ENCODE results near the gene SIK2.
A peak's percentile ranks its signal among the peaks of the same experiment; 100 is the strongest.

SIK2 gene

GRCh38 chr11:111601979-111602864 is at the start of gene SIK2:
Gene SIK2 (plus strand): TSS chr11:111602449. CDS start chr11:111602564, 115 bp downstream.
- DNase-seq (ENCODE audit: low spot score): peak; percentile 97
- peak; percentile 92 for TF ChIP-seq CTCF (IDR thresholded peaks at IDR 0.05; ENCODE audit: borderline replicate concordance, control extremely low read depth, extremely low read depth, insufficient read depth, missing control alignments)
- in situ Hi-C loops (cut with MboI; ENCODE audit: low sequenced_read_pairs, unreplicated experiment): loop anchor here (10.0 kb wide), 1 partner anchor 163 kb away; the partner anchor contains the start of gene PPP2R1B

- in situ Hi-C loops (cut with MboI; ENCODE audit: low sequenced_read_pairs, unreplicated experiment): no loop called here
Observed at GRCh38 chr11:111554532-111554931, 47.7 kb upstream of the SIK2 start.

GRCh38 chr11:111555255-111555654 is 47.0 kb upstream of the SIK2 start:
- TF ChIP-seq CTCF (IDR thresholded peaks at IDR 0.05; ENCODE audit: borderline replicate concordance, control extremely low read depth, extremely low read depth, insufficient read depth, missing control alignments): no peak
- in situ Hi-C loops (cut with MboI; ENCODE audit: low sequenced_read_pairs, unreplicated experiment): no loop called here
- no peak for DNase-seq (ENCODE audit: low spot score)

More at GRCh38 chr11:111554532-111554931, 47.7 kb upstream of the SIK2 start:
- no peak for DNase-seq (ENCODE audit: low spot score)
- no peak for TF ChIP-seq CTCF (IDR thresholded peaks at IDR 0.05; ENCODE audit: borderline replicate concordance, control extremely low read depth, extremely low read depth, insufficient read depth, missing control alignments)

GRCh38 chr11:111557425-111558111 is 44.7 kb upstream of the SIK2 start:
- in situ Hi-C loops (cut with MboI; ENCODE audit: low sequenced_read_pairs, unreplicated experiment): no loop called here
- TF ChIP-seq CTCF (IDR thresholded peaks at IDR 0.05; ENCODE audit: borderline replicate concordance, control extremely low read depth, extremely low read depth, insufficient read depth, missing control alignments): no peak
- DNase-seq (ENCODE audit: low spot score): no peak

- in situ Hi-C loops (cut with MboI; ENCODE audit: low sequenced_read_pairs, unreplicated experiment): no loop called here
- no peak for DNase-seq (ENCODE audit: low spot score)
- TF ChIP-seq CTCF (IDR thresholded peaks at IDR 0.05; ENCODE audit: borderline replicate concordance, control extremely low read depth, extremely low read depth, insufficient read depth, missing control alignments): no peak
Observed at GRCh38 chr11:111559800-111560464, 42.3 kb upstream of the SIK2 start.

GRCh38 chr11:111560800-111561199 is 41.4 kb upstream of the SIK2 start:
- no peak for TF ChIP-seq CTCF (IDR thresholded peaks at IDR 0.05; ENCODE audit: borderline replicate concordance, control extremely low read depth, extremely low read depth, insufficient read depth, missing control alignments)

More at GRCh38 chr11:111560800-111561199, 41.4 kb upstream of the SIK2 start:
- in situ Hi-C loops (cut with MboI; ENCODE audit: low sequenced_read_pairs, unreplicated experiment): no loop called here
- no peak for DNase-seq (ENCODE audit: low spot score)
